GM23338 (cell line): ENCODE results near the gene GNA15.

Experiments
- CREB1 ChIP-seq: fragments of 250-450 bp; sonication (Bioruptor Pico); IDR thresholded peaks from 2 replicates; pipeline ENCODE4 v1.5.0; 2020; ENCODE audit warnings: low read depth, mild to moderate bottlenecking, moderate library complexity
- CTCF ChIP-seq, 2 experiments: fragments of 200-600 bp in 1 of 2; sonication (generic) in 1 of 2; conservative IDR thresholded peaks; 2 replicates each; pipeline versions ENCODE4 v1.5.1 to v1.6.1; 2016 to 2017; ENCODE audit warnings: antibody characterized with exemption in 2 of 2, low read depth in 2 of 2, mild to moderate bottlenecking in 2 of 2, moderate library complexity in 1 of 2
- EZH2 ChIP-seq: fragments of 200-600 bp; sonication (generic); IDR thresholded peaks from one replicate; pipeline ENCODE4 v1.8.0; 2017; ENCODE audit warnings: antibody characterized with exemption, mild to moderate bottlenecking, low read depth; ENCODE audit not compliant: unreplicated experiment
- EZH2phosphoT487 ChIP-seq: fragments of 200-600 bp; sonication (generic); IDR thresholded peaks from one replicate; pipeline ENCODE4 v1.8.1; 2018; ENCODE audit warnings: antibody characterized with exemption; ENCODE audit not compliant: unreplicated experiment
- POLR2AphosphoS5 ChIP-seq: IDR thresholded peaks from 2 replicates; pipeline ENCODE4 v1.6.1; 2016; ENCODE audit warnings: antibody characterized with exemption, low read depth
- ZNF114 ChIP-seq: fragments of 250-450 bp; sonication (Bioruptor Pico); IDR thresholded peaks from 2 replicates; pipeline ENCODE4 v1.5.0; 2020; ENCODE audit warnings: mild to moderate bottlenecking, moderate library complexity

- no peak for TF ChIP-seq CTCF (conservative IDR thresholded peaks at IDR 0.05; ENCODE audit: low read depth in 2 of 2)
- no peak for TF ChIP-seq POLR2AphosphoS5
- TF ChIP-seq EZH2 = no peak
- no peak for TF ChIP-seq CREB1
- no peak for TF ChIP-seq EZH2phosphoT487
- no peak for TF ChIP-seq ZNF114 (CRISPR knock-in tag)
These were observed 31.2 kb upstream of the GNA15 start for GRCh38 chr19:3104708-3104983.
